C4-2B (cell line): ENCODE data around the gene SIK3.
"Not testable (repeated sequence)": the region's sequence is repeated elsewhere in the genome, so short reads cannot be mapped to it uniquely, and the experiment has no call there.

Experiments
- H3K27ac ChIP-seq: fragments of 450-650 bp; 2 replicates; pipeline ENCODE4 v1.5.1; 2017
- CTCF ChIP-seq: fragments of 450-650 bp; conservative IDR thresholded peaks from 2 replicates; pipeline ENCODE4 v1.5.1; 2017; ENCODE audit warnings: mild to moderate bottlenecking
- ZFX ChIP-seq: fragments of 450-650 bp; IDR thresholded peaks from 2 replicates; pipeline ENCODE4 v1.6.1; 2017

SIK3 gene

GRCh38 chr11:117098269-117099232 is at the start of gene SIK3:
Gene SIK3 (minus strand): TSS chr11:117098428. CDS start chr11:117098415, 13 bp downstream.
- peak within 1 kb of the TSS; percentile 94 for H3K27ac ChIP-seq

GRCh38 chr11:117146521-117146920 is 48.3 kb upstream of the SIK3 start:
- no peak overlapping the region for H3K27ac ChIP-seq
- TF ChIP-seq ZFX (no peak), CTCF (no peak)

More at GRCh38 chr11:117098269-117099232, at the start of gene SIK3:
- TF ChIP-seq CTCF = peak; percentile 47
- peak; percentile 8 for TF ChIP-seq ZFX

GRCh38 chr11:117145393-117145761 is 47.1 kb upstream of the SIK3 start:
- no peak for TF ChIP-seq ZFX
- no peak for TF ChIP-seq CTCF
- peak overlapping the region; percentile 92 for H3K27ac ChIP-seq

GRCh38 chr11:117144477-117145392 is 46.5 kb upstream of the SIK3 start:
- TF ChIP-seq ZFX = peak; percentile 88; the same call in 1 of the 2 replicates
- no peak for TF ChIP-seq CTCF
- H3K27ac ChIP-seq = peak overlapping the region; percentile 92

GRCh38 chr11:117143871-117144476 is 45.7 kb upstream of the SIK3 start, which contains the start of gene PAFAH1B2:
Gene PAFAH1B2 (plus strand): TSS chr11:117144287. CDS start chr11:117152448, 8,161 bp downstream.
- peak within 1 kb of the TSS; percentile 92 for H3K27ac ChIP-seq
- TF ChIP-seq ZFX (no peak), CTCF (no peak)

- TF ChIP-seq ZFX (no peak), CTCF (no peak)
- H3K27ac ChIP-seq = peak overlapping the region; percentile 92
Observed at GRCh38 chr11:117143390-117143789, 45.2 kb upstream of the SIK3 start.

- not testable (repeated sequence) for H3K27ac ChIP-seq
Observed at GRCh38 chr11:117137223-117138086, 39.2 kb upstream of the SIK3 start.

- not testable (repeated sequence) for H3K27ac ChIP-seq
Observed at GRCh38 chr11:117134979-117135378, 36.8 kb upstream of the SIK3 start.
